ENCODE results near the gene AXIN1. TPM values are rescaled to one million over a fixed set of nuclear protein-coding genes. Genes with fewer than 3 reads are reported as not detected.
A peak's percentile ranks its signal among the peaks of the same experiment; 100 is the strongest.
"Not testable (repeated sequence)": the region's sequence is repeated elsewhere in the genome, so short reads cannot be mapped to it uniquely, and the experiment has no call there.

Gene AXIN1
- total and polyA plus RNA-seq, 5 donors from 2014 or later = 1.1 to 45.2 (median 1.7) TPM

DNA sequence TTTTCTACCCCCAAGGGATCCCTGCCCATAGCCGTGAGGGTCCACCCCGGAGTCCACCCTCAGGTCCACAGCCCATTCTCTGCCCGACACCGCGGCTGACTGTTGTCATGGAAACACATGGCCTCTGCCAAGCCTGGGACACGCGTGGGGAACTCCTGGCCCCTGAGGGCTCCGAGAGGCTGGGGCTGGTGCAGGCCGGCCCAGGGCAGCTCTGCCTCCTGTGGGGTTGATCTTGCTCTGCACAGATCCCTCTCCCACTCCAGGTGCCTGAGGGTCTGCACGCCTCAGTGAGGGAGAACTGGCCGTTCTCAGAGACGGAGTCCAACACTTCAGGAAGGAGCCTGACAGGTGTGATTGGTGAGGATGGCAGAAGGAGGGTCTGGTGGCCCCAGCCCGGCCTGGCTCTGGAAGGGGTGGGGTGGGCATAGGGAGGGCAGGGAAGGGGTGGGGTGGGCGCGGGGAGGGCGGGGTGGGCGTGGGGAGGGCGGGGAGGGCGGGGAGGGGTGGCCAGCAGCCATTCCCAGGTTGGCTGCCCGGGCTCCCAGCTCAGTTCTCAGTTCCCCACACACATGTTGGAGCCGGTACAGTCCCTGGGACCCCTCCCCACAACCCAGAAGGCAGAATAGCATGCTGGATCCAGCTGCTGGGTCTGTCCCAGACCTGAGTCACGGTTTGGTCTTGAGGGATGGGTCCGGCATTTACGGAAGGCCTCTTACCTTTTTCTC lies 11.4 kb upstream of the AXIN1 start:
- Mint-ChIP-seq H3K4me1 (peaks cover 0 to 6% (median 1%) of the 10 kb centered on the region in 4 donors), H3K27ac (no peak overlapping the region), H3K4me3 (peak overlapping the region in 1 of 4 donors; percentile 32), H3K9me3 (no peaks in the 10 kb centered on the region), H3K36me3 (peaks cover 4% of the 10 kb centered on the region), H3K27me3 (no peaks in the 10 kb centered on the region)
- no peaks in the 10 kb centered on the region for H3K27me3 ChIP-seq (ENCODE audit: control insufficient read depth, insufficient read depth, low read length)
- H3K4me1 ChIP-seq (ENCODE audit: control insufficient read depth, insufficient read depth, low read length, poor library complexity, severe bottlenecking) = peaks cover 7% of the 10 kb centered on the region
- ATAC-seq (ENCODE audit: low read depth in 2 of 2) (no peak), DNase-seq (no peak)
- H3K9me3 ChIP-seq (ENCODE audit: control insufficient read depth in 2 of 2, low read length in 2 of 2) = no peaks in the 10 kb centered on the region
- no peak overlapping the region for H3K27ac ChIP-seq (ENCODE audit: insufficient read depth, low read length, poor library complexity, severe bottlenecking)
- peaks cover 22% of the 10 kb centered on the region for H3K36me3 ChIP-seq (ENCODE audit: control insufficient read depth, insufficient read depth, low read length)
- no peak overlapping the region for H3K4me3 ChIP-seq (ENCODE audit: low read depth, low read length)

- Histone ChIP-seq H3K36me3 (ENCODE audit: control insufficient read depth, insufficient read depth, low read length) (peaks cover 16% of the 10 kb centered on the region), H3K27ac (ENCODE audit: insufficient read depth, low read length, poor library complexity, severe bottlenecking) (no peak overlapping the region), H3K4me1 (ENCODE audit: control insufficient read depth, insufficient read depth, low read length, poor library complexity, severe bottlenecking) (peaks cover 7% of the 10 kb centered on the region), H3K27me3 (ENCODE audit: control insufficient read depth, insufficient read depth, low read length) (no peaks in the 10 kb centered on the region), H3K4me3 (ENCODE audit: low read depth, low read length) (no peak overlapping the region), H3K9me3 (ENCODE audit: control insufficient read depth in 2 of 2, low read length in 2 of 2) (no peaks in the 10 kb centered on the region)
- Mint-ChIP-seq H3K27me3 (no peaks in the 10 kb centered on the region), H3K36me3 (peaks cover 4% of the 10 kb centered on the region), H3K27ac (no peak overlapping the region), H3K4me1 (peaks cover 0 to 6% (median 1%) of the 10 kb centered on the region in 4 donors), H3K4me3 (peak overlapping the region in 1 of 4 donors; percentile 32), H3K9me3 (no peaks in the 10 kb centered on the region)
- DNase-seq (no peak), ATAC-seq (ENCODE audit: low read depth in 2 of 2) (no peak)
These were observed 10.7 kb upstream of the AXIN1 start for GRCh38 chr16:363110-363765.

- not testable (repeated sequence) for DNase-seq, H3K9me3 Mint-ChIP-seq
These were observed 10.1 kb upstream of the AXIN1 start for GRCh38 chr16:362702-362999.

DNA sequence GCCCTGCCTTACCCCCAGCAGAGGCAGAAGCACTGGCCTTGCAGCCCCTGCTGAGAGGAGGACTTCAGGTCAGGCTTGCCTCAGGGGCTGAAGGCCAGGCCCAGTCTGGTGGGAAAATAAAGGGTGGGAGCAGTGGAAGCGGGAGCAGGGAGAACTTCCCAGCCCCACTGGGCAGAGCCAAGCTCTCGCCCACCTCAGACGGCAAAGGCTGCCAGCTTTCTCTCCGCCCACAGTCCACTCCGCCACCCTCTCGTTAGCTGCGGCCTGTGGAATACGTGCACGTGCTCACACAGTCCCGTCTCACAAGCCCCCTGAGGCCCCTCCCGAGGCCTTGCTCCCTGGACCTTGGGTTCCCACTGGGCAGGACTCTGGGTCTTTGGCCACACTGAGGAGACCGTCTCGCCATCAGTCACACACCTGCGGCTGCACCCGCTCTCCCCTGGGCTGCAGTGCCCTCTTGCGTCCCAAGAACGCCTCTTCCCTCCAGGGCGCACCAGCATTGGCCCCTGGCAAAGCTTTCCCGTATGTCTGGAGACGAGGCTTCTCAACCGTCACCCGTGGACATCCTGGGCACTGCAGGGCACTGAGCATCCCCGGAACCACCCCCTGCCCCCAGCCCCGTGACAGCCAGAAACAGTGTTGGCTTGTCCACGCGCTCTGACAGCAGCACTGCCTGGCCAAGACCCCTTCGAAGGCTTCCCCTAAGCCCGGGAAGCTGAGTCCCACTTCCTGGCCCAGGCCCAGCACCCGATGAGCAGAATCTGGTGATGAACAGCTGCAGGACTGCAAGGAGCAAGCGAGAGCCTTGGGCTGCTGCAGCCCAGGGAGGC lies 9.6 kb upstream of the AXIN1 start:
- H3K4me1 Mint-ChIP-seq = peaks cover 0 to 6% (median 1%) of the 10 kb centered on the region in 4 donors
- no peak overlapping the region for H3K4me3 ChIP-seq (ENCODE audit: low read depth, low read length)
- ATAC-seq (ENCODE audit: low read depth in 2 of 2) = peak; percentile 80 to 84
- no peaks in the 10 kb centered on the region for H3K27me3 ChIP-seq (ENCODE audit: control insufficient read depth, insufficient read depth, low read length)
- H3K4me1 ChIP-seq (ENCODE audit: control insufficient read depth, insufficient read depth, low read length, poor library complexity, severe bottlenecking) = peaks cover 7% of the 10 kb centered on the region
- no peak overlapping the region for H3K27ac ChIP-seq (ENCODE audit: insufficient read depth, low read length, poor library complexity, severe bottlenecking)
- H3K9me3 ChIP-seq (ENCODE audit: control insufficient read depth in 2 of 2, low read length in 2 of 2) = no peaks in the 10 kb centered on the region
- H3K4me3 Mint-ChIP-seq = peak overlapping the region in 2 of 4 donors; percentile 29 to 74
- peak overlapping the region in 2 of 3 donors; percentile 41 to 85 for H3K27ac Mint-ChIP-seq
- peak; percentile 63 to 80 (median 75) for DNase-seq
- H3K36me3 Mint-ChIP-seq = peaks cover 2% of the 10 kb centered on the region
- H3K36me3 ChIP-seq (ENCODE audit: control insufficient read depth, insufficient read depth, low read length) = peaks cover 5% of the 10 kb centered on the region
- H3K27me3 Mint-ChIP-seq = no peaks in the 10 kb centered on the region
- H3K9me3 Mint-ChIP-seq = no peaks in the 10 kb centered on the region

More at GRCh38 chr16:362702-362999, 10.1 kb upstream of the AXIN1 start:
- ATAC-seq (ENCODE audit: low read depth in 2 of 2); H3K27me3 ChIP-seq (ENCODE audit: control insufficient read depth, insufficient read depth, low read length); H3K4me1 ChIP-seq (ENCODE audit: control insufficient read depth, insufficient read depth, low read length, poor library complexity, severe bottlenecking); H3K4me1 Mint-ChIP-seq; H3K27me3 Mint-ChIP-seq; H3K27ac ChIP-seq (ENCODE audit: insufficient read depth, low read length, poor library complexity, severe bottlenecking); H3K4me3 Mint-ChIP-seq; H3K9me3 ChIP-seq (ENCODE audit: control insufficient read depth in 2 of 2, low read length in 2 of 2); H3K4me3 ChIP-seq (ENCODE audit: low read depth, low read length); H3K27ac Mint-ChIP-seq; H3K36me3 Mint-ChIP-seq: not testable (repeated sequence)
- peaks cover 10% of the 10 kb centered on the region for H3K36me3 ChIP-seq (ENCODE audit: control insufficient read depth, insufficient read depth, low read length)

DNA sequence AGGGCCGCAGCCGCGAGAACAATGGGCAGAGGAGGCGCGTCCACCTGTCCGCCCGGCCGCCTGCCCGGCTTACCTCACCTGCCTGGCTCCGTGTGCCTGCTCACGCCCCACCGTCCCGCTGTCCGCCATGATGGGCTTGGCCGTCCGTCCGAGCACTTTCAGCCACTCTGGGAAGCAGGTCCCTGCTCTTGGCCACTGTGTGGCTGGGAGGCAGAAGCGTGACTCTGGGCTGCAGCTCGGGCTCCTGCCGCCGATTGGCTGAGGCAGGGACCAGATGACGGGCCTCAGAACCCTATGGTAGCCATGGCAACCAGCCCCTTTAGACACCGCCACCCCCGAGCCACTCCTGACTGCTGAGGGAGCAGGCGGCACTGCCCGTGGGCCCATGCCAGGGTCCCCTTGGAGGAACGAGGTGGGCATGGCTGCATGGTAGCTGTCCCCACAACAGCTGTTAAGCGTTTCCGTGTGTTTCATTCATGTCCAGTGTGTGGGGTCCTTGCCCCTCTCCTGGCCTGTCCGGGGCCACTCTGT lies 8.9 kb upstream of the AXIN1 start:
- H3K36me3 ChIP-seq (ENCODE audit: control insufficient read depth, insufficient read depth, low read length) = no peaks in the 10 kb centered on the region
- Mint-ChIP-seq H3K4me1 (peaks cover 0 to 6% (median 2%) of the 10 kb centered on the region in 4 donors), H3K27ac (no peak overlapping the region), H3K27me3 (no peaks in the 10 kb centered on the region), H3K36me3 (no peaks in the 10 kb centered on the region), H3K4me3 (no peak overlapping the region), H3K9me3 (no peaks in the 10 kb centered on the region)
- H3K27me3 ChIP-seq (ENCODE audit: control insufficient read depth, insufficient read depth, low read length) = no peaks in the 10 kb centered on the region
- H3K27ac ChIP-seq (ENCODE audit: insufficient read depth, low read length, poor library complexity, severe bottlenecking) = no peak overlapping the region
- no peak for DNase-seq
- H3K9me3 ChIP-seq (ENCODE audit: control insufficient read depth in 2 of 2, low read length in 2 of 2) = no peaks in the 10 kb centered on the region
- H3K4me3 ChIP-seq (ENCODE audit: low read depth, low read length) = no peak overlapping the region
- ATAC-seq (ENCODE audit: low read depth in 2 of 2) = no peak
- peaks cover 8% of the 10 kb centered on the region for H3K4me1 ChIP-seq (ENCODE audit: control insufficient read depth, insufficient read depth, low read length, poor library complexity, severe bottlenecking)

DNA sequence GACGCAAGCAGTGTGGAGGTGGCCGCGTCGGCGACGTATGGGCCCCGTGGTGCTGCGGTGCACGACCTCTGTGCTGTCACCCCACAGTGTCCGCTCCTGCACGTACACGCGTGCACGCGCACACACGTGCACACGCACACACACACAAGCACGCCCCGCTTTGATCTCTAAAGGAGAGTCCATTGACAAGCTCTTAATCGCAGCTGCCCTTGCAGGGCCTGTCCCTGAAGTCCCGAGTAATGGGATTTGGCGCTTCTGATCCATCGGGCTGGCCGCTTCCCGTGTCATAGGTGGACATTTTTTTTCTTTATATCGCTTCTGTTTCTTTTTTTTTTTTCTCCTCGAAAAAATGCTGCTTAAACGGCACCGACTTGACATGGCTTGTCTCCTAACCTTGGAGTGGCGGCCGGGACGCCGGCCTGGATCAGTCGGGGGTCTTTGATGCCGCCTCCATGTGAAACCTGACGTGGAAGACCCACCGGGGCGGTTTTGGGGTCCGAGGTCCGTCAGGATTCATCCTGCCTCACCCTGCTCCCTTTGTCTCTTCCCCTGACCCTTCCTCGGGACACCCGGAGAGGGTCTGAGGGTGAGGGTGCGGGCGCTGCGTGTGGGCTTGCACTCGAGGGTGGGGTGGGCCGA lies 8.3 kb upstream of the AXIN1 start:
- Histone ChIP-seq H3K4me3 (ENCODE audit: low read depth, low read length) (no peak overlapping the region), H3K27me3 (ENCODE audit: control insufficient read depth, insufficient read depth, low read length) (no peaks in the 10 kb centered on the region), H3K9me3 (ENCODE audit: control insufficient read depth in 2 of 2, low read length in 2 of 2) (no peaks in the 10 kb centered on the region), H3K36me3 (ENCODE audit: control insufficient read depth, insufficient read depth, low read length) (no peaks in the 10 kb centered on the region), H3K27ac (ENCODE audit: insufficient read depth, low read length, poor library complexity, severe bottlenecking) (no peak overlapping the region), H3K4me1 (ENCODE audit: control insufficient read depth, insufficient read depth, low read length, poor library complexity, severe bottlenecking) (peaks cover 14% of the 10 kb centered on the region)
- Mint-ChIP-seq H3K27me3 (no peaks in the 10 kb centered on the region), H3K36me3 (no peaks in the 10 kb centered on the region), H3K4me3 (no peak overlapping the region), H3K27ac (no peak overlapping the region), H3K4me1 (peaks cover 0 to 6% (median 2%) of the 10 kb centered on the region in 4 donors), H3K9me3 (no peaks in the 10 kb centered on the region)
- DNase-seq (no peak), ATAC-seq (ENCODE audit: low read depth in 2 of 2) (no peak)

- ATAC-seq (ENCODE audit: low read depth in 2 of 2) (no peak), DNase-seq (no peak)
- no peaks in the 10 kb centered on the region for H3K36me3 ChIP-seq (ENCODE audit: control insufficient read depth, insufficient read depth, low read length)
- Mint-ChIP-seq H3K4me1 (peaks cover 0 to 11% (median 7%) of the 10 kb centered on the region in 4 donors), H3K36me3 (no peaks in the 10 kb centered on the region), H3K4me3 (peak overlapping the region in 1 of 4 donors; percentile 22), H3K27ac (no peak overlapping the region), H3K27me3 (no peaks in the 10 kb centered on the region), H3K9me3 (no peaks in the 10 kb centered on the region)
- no peaks in the 10 kb centered on the region for H3K27me3 ChIP-seq (ENCODE audit: control insufficient read depth, insufficient read depth, low read length)
- H3K27ac ChIP-seq (ENCODE audit: insufficient read depth, low read length, poor library complexity, severe bottlenecking) = no peak overlapping the region
- no peak overlapping the region for H3K4me3 ChIP-seq (ENCODE audit: low read depth, low read length)
- H3K4me1 ChIP-seq (ENCODE audit: control insufficient read depth, insufficient read depth, low read length, poor library complexity, severe bottlenecking) = peaks cover 22% of the 10 kb centered on the region
- no peaks in the 10 kb centered on the region for H3K9me3 ChIP-seq (ENCODE audit: control insufficient read depth in 2 of 2, low read length in 2 of 2)
These were observed 7.6 kb upstream of the AXIN1 start for GRCh38 chr16:359871-360697.
